Superior temporal gyrus (tissue), 1 donor: Measurements from ENCODE around the gene CLK2.
A peak's percentile ranks its signal among the peaks of the same experiment; 100 is the strongest.
"Not testable (repeated sequence)": the region's sequence is repeated elsewhere in the genome, so short reads cannot be mapped to it uniquely, and the experiment has no call there.

Experiments used
- DNase-seq: peaks from one replicate; pipeline ENCODE4 v3.0.0-alpha.2; 2016; ENCODE audit errors: extremely low spot score

Gene CLK2

GRCh38 chr1:155267373-155267772 is 5.9 kb downstream of the CLK2 start:
- DNase-seq, result no peak

GRCh38 chr1:155266553-155266952 is 6.8 kb downstream of the CLK2 start:
- DNase-seq, result no peak

- no peak for DNase-seq
These were observed 10.2 kb downstream of the CLK2 start for GRCh38 chr1:155263067-155263466.

- peak; percentile 100 for DNase-seq
These were observed 11.2 kb downstream of the CLK2 start, which contains the start of gene SCAMP3 for GRCh38 chr1:155261852-155262673. TSS of gene SCAMP3 (minus strand) at chr1:155262360. CDS start at chr1:155262151, 209 bp downstream.

GRCh38 chr1:155261493-155261851 is 11.8 kb downstream of the CLK2 start:
- no peak for DNase-seq

DNA sequence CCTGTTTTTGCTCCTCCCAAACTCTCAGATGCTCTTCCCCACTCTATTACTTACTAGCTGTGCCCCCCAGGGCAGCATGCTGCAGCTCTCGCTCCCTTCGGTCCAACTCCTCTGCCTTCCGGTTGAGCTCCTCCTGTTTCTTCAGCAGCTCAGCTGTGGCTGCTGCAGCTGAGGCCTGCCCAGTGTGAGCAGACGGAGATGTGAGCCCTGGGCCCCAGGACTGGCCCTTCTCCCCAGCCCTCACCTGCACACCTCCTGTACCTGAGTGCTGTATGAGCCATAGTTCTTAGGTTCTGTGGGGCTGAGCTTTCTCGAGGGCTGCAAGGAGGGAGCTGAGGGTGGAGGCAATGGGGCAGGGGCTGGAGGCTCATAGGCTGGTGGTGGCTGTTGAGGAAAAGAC is 13.0 kb downstream of the CLK2 start:
- DNase-seq, result no peak

GRCh38 chr1:155256058-155256852 is 17.0 kb downstream of the CLK2 start:
- no peak for DNase-seq

GRCh38 chr1:155255243-155256007 is 17.9 kb downstream of the CLK2 start, which contains the start of gene ENTREP3:
TSS of gene ENTREP3 (minus strand) at chr1:155255483. CDS start at chr1:155254877, 606 bp downstream.
- DNase-seq, result peak; percentile 89

DNA sequence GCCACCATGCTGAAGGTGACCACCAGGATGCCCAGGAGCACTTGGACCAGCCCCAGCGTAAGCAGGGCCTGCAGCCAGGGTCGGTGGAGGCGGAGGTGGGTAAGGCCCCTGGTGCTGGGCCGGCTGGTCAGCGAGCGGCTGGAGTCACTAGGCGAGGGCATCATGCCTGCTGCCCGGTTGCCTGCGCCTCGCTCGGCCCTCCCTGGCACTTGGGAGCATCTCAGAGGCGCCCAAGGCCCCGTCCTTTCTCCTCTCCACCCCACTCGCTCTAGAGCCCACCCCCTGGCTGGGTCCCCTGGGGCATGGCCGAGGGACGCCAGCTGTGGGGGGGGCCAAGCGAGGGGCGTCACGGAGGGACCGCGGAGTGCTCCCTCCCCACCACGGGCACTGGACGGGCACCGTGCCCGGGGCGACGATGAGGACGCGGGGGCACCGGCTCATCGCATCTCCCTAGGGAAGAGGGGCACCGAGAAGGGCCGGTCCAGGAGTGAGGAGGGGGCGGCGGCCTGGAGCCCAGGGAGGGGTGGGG is 18.5 kb downstream of the CLK2 start:
- DNase-seq, result no peak

GRCh38 chr1:155254228-155254713 is 19.0 kb downstream of the CLK2 start:
- DNase-seq, result no peak

GRCh38 chr1:155253797-155254196 is 19.5 kb downstream of the CLK2 start:
- no peak for DNase-seq

GRCh38 chr1:155253208-155253607 is 20.1 kb downstream of the CLK2 start:
- DNase-seq, result no peak

DNA sequence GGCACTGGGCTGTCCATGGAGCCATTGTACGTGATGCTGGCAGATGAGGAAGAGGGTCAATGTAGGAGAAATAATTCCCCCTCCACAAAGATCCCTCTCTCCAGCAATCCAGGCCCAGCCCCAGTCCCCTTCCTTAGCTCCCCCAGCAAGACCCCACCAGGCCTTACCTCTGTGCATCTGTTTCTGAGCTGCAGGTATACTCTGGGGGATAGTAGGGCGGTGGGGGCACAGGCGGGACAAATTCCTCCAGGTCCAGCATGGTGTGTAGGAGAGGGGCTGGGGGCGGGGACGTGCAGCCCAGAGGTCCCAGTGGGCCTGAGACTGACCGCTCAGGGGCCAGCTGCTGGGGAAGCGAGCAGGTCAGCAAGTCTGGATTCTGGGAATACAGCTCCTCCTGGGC is 21.7 kb downstream of the CLK2 start:
- no peak for DNase-seq

DNA sequence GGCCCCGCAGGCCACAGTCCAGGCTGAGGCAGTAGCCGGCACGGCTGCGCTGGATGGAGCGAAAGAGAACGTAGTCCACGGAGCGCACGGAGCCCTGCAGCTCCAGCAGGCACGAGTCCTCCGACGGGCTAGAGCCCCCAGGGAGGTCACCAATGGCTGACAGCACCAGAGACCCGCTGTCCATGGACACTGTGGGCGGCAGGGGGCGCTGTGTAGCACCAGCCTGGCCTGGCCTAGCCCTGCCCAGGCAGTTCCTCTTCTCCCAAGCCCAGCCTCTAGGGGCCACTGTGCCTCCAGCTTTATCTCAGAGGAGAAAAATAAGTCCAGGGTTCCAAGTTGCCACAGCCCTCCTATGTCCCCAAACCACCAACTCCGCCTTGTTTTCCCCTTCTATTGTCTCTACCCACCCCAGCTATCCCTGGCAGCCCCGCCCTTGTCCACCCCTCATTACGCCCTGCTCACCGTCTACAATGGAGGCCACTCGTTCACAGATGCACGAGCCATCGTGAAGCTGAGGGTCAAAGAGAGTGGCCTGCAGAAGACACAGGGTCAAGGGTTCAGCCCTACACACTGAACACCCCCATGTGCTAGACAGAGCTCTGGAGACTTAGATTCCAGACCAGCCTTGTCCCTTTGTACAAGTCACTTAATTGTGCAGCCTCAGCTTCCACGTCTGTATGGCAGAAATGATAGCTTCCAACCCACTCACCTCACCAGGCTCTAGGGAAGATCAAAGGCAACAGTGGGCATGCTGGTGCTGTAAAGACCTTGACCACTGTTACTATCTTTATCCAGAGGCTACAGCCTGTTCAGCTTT is 22.5 kb downstream of the CLK2 start:
- peak; percentile 96 for DNase-seq

GRCh38 chr1:155250246-155250632 is 23.1 kb downstream of the CLK2 start:
- DNase-seq, result no peak

DNA sequence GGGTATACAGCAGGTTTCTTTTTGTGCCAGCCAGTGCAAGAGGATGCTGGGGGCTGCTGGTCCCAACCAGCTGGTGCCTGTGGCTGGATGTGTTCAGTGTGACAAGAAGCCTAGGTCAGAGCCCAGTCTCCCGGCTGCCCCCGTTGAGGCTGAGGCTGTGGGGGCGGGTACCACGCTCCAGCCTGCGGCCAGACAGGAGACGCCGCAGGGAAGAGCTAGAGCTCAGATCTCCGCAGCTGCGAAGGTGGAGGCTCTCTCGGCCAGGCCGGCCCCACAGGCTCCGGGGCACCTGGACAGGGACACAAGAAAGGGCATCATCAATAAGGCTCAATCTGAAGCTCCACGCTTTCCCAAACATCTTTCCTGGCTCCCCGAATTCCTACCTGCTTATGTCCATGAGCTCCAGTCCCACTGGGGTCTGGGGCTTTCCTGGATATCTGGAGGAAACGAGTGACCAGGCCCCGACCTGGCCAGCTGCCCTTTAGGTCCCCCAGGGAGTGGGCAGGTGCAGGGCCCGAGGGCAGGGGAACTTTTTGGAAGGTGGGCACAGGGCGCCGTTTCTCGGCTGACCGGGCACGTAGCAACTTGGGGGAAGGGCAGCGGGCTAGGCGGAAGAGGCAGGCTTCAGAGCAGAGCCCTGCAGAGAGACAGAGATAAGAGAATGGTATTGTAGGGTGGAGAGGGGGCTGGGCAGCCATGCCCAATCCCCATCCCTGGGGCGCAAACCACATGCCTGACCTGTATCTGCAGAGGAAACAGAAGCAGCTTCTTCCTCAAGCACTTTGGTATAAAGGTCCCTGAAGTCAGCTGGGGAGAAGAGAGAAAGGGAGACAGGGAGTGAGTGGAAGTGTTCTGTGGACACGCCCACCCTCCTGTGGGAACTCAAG is 25.4 kb downstream of the CLK2 start:
- DNase-seq, result no peak

GRCh38 chr1:155246796-155247195 is 26.5 kb downstream of the CLK2 start:
- DNase-seq, result not testable (repeated sequence)

DNA sequence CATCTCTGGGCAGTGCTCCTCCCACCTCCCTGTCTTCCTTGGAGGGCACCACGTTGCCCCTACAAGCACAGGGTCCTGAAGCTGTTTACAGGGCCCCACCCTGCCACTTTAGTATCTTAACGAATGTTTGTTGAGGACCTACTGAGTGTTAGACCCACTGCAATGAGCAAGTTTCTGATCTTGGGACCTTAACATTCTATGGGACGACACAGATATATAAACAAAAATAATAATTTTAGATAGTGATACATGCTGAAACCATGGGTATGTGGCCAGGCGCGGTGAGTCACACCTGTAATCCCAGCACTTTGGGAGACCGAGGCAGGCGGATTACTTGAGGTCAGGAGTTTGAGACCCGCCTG is 28.2 kb downstream of the CLK2 start:
- DNase-seq, result no peak

DNA sequence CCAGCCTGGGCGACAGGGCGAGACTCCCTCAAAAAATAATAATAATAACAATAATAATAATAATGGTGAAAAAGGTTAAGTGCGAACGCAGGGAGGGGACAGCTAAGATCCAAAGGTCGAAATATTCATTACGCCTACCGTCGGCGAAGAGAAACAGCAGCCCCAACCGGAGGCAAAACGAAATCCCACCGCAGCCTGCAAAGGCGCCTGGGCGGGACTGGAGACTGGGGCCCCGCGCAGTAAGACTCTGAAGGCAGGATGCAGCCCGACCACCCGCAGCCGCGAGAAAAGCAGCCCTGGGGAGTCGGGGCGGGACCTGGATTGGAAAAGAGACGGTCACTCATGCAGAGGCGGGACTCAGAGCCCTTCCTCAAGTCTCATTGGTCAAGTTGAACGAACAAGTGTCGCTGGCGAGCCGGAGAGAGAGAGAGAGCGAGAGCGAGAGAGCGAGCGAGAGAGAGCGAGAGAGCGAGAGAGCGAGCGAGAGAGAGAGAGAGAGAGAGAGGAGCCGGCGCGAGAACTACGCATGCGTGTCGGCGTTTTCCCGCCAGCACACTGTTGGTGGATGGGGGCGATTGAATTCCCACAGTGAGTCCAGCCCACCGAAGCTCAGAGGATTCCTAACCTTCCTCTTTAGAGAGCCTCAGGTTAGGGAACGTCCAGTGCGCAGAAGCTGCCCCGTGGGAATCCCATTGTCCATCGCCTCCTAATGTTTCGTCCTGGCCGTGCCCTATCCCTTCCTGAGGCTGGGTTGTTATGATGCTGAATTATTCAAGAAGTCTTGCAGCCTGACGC is 28.7 kb downstream of the CLK2 start:
- peak; percentile 99 for DNase-seq
